HG03108 (cell line): ENCODE measurements around the gene CALHM1.
"Not testable (repeated sequence)": the region's sequence is repeated elsewhere in the genome, so short reads cannot be mapped to it uniquely, and the experiment has no call there.

Source experiments
- ATAC-seq: cut with Tn5 transposase; IDR thresholded peaks from one replicate; pipeline ENCODE4 v1.9.1; 2021; ENCODE audit warnings: moderate library complexity; ENCODE audit not compliant: unreplicated experiment

CALHM1 gene

GRCh38 chr10:103487410-103487708, 28.7 kb upstream of the CALHM1 start:
- ATAC-seq: no peak

- not testable (repeated sequence) for ATAC-seq
Observed at GRCh38 chr10:103486635-103487409, 28.1 kb upstream of the CALHM1 start.

- ATAC-seq: peak; percentile 72
Observed at GRCh38 chr10:103481974-103482531, 23.4 kb upstream of the CALHM1 start.

GRCh38 chr10:103480521-103480920, 21.8 kb upstream of the CALHM1 start:
- ATAC-seq: no peak

- ATAC-seq: no peak
Observed at GRCh38 chr10:103479135-103479534, 20.4 kb upstream of the CALHM1 start, which contains the start of gene CALHM3. Gene CALHM3, minus strand, starts transcription at chr10:103479240. Its CDS starts 208 bp downstream, at chr10:103479032.

- no peak for ATAC-seq
Observed at GRCh38 chr10:103478671-103479070, 20.0 kb upstream of the CALHM1 start.

- ATAC-seq: peak; percentile 47
Observed at GRCh38 chr10:103476046-103476768, 17.5 kb upstream of the CALHM1 start.

- ATAC-seq: no peak
Observed at GRCh38 chr10:103475437-103475836, 16.7 kb upstream of the CALHM1 start.

- no peak for ATAC-seq
Observed at GRCh38 chr10:103474077-103474476, 15.4 kb upstream of the CALHM1 start.

GRCh38 chr10:103473261-103473671, 14.6 kb upstream of the CALHM1 start:
- no peak for ATAC-seq

- ATAC-seq: peak; percentile 28
Observed at GRCh38 chr10:103472005-103472404, 13.3 kb upstream of the CALHM1 start.

- ATAC-seq: peak; percentile 59
Observed at GRCh38 chr10:103470761-103471653, 12.3 kb upstream of the CALHM1 start.

- ATAC-seq: no peak
Observed at GRCh38 chr10:103469201-103469600, 10.5 kb upstream of the CALHM1 start.

- peak; percentile 20 for ATAC-seq
Observed at GRCh38 chr10:103467406-103467805, 8.7 kb upstream of the CALHM1 start.

GRCh38 chr10:103466734-103467133, 8.0 kb upstream of the CALHM1 start:
- no peak for ATAC-seq

GRCh38 chr10:103465411-103466179, 6.9 kb upstream of the CALHM1 start:
- no peak for ATAC-seq

- ATAC-seq: no peak
Observed at GRCh38 chr10:103463499-103463898, 4.8 kb upstream of the CALHM1 start.

- ATAC-seq: no peak
Observed at GRCh38 chr10:103459615-103460014, 915 bp upstream of the CALHM1 start.

- no peak for ATAC-seq
Observed at GRCh38 chr10:103457896-103458583, 660 bp downstream of the CALHM1 start.
